SK-N-MC (cell line): ENCODE data around the gene E2F4.

Source experiments
- DNase-seq: peaks from one replicate; pipeline ENCODE4 v3.0.0-alpha.2; 2011; ENCODE audit warnings: low read depth, low spot score
- H3K27ac ChIP-seq: fragments of 200-600 bp; sonication (generic); 2 replicates; pipeline ENCODE4 v1.5.1; 2016; ENCODE audit warnings: mixed run types
- H3K36me3 ChIP-seq: fragments of 200-600 bp; sonication (generic); 2 replicates; pipeline ENCODE4 v1.6.1; 2017; ENCODE audit warnings: antibody characterized with exemption, low read length, mixed read lengths; ENCODE audit not compliant: insufficient read depth
- H3K4me3 ChIP-seq: fragments of 200-600 bp; sonication (generic); 2 replicates; pipeline ENCODE4 v1.5.1; 2016
- H3K9ac ChIP-seq: fragments of 200-600 bp; sonication (generic); 2 replicates; pipeline ENCODE4 v1.8.0; 2017; ENCODE audit warnings: mixed run types, mixed read lengths; ENCODE audit not compliant: insufficient read length
- H3K9me3 ChIP-seq: fragments of 200-600 bp; sonication (generic); 2 replicates; pipeline ENCODE4 v1.6.1; 2017; ENCODE audit warnings: low read depth, mild to moderate bottlenecking, antibody characterized with exemption, low read length, moderate library complexity, mixed read lengths
- EZH2 ChIP-seq: fragments of 200-600 bp; sonication (generic); IDR thresholded peaks from one replicate; pipeline ENCODE4 v1.6.1; 2017; ENCODE audit warnings: antibody characterized with exemption
- FOXP2 ChIP-seq: optimal IDR thresholded peaks from 2 replicates; pipeline ENCODE3; 2011; ENCODE audit warnings: mild to moderate bottlenecking, moderate library complexity; ENCODE audit not compliant: insufficient read depth; ENCODE audit errors: extremely low read length, control extremely low read depth
- POLR2AphosphoS5 ChIP-seq: IDR thresholded peaks from 2 replicates; pipeline ENCODE4 v1.6.1; 2012; ENCODE audit warnings: mild to moderate bottlenecking, low read depth, low read length, borderline replicate concordance

The E2F4 gene

GRCh38 chr16:67199808-67200198 is 7.8 kb downstream of the E2F4 start:
- no peak for DNase-seq
- Histone ChIP-seq H3K36me3 (peaks cover 12% of the 10 kb centered on the region; the same call in 1 of the 2 replicates), H3K4me3 (no peak overlapping the region), H3K9me3 (no peaks in the 10 kb centered on the region), H3K9ac (no peak overlapping the region), H3K27ac (no peak overlapping the region)
- TF ChIP-seq EZH2: no peak
- TF ChIP-seq POLR2AphosphoS5: no peak
- no peak for TF ChIP-seq FOXP2

- peaks cover 6% of the 10 kb centered on the region; the same call in 1 of the 2 replicates for H3K36me3 ChIP-seq
- H3K9ac ChIP-seq: no peak overlapping the region
- H3K27ac ChIP-seq: no peak overlapping the region
- no peak for DNase-seq
- no peaks in the 10 kb centered on the region for H3K9me3 ChIP-seq
- H3K4me3 ChIP-seq: no peak overlapping the region
- TF ChIP-seq EZH2 (no peak), POLR2AphosphoS5 (no peak)
These were observed 8.5 kb downstream of the E2F4 start for GRCh38 chr16:67200491-67200890.

- Histone ChIP-seq H3K36me3 (no peaks in the 10 kb centered on the region; the same call in 1 of the 2 replicates), H3K27ac (no peak overlapping the region), H3K9me3 (no peaks in the 10 kb centered on the region), H3K4me3 (no peak overlapping the region), H3K9ac (no peak overlapping the region)
- TF ChIP-seq EZH2 (no peak), POLR2AphosphoS5 (no peak), FOXP2 (no peak)
- no peak for DNase-seq
These were observed 9.7 kb downstream of the E2F4 start for GRCh38 chr16:67201411-67202345.

- Histone ChIP-seq H3K9me3 (no peaks in the 10 kb centered on the region), H3K9ac (no peak overlapping the region), H3K36me3 (no peaks in the 10 kb centered on the region; the same call in 1 of the 2 replicates), H3K4me3 (no peak overlapping the region), H3K27ac (no peak overlapping the region)
- no peak for TF ChIP-seq POLR2AphosphoS5
- no peak for TF ChIP-seq FOXP2
- TF ChIP-seq EZH2: no peak
- DNase-seq: no peak
These were observed 10.5 kb downstream of the E2F4 start for GRCh38 chr16:67202426-67202825.

- no peak for DNase-seq
- Histone ChIP-seq H3K4me3 (no peak overlapping the region), H3K36me3 (no peaks in the 10 kb centered on the region; the same call in 1 of the 2 replicates), H3K9ac (no peak overlapping the region), H3K27ac (no peak overlapping the region), H3K9me3 (no peaks in the 10 kb centered on the region)
- TF ChIP-seq EZH2 (no peak), FOXP2 (no peak), POLR2AphosphoS5 (no peak)
These were observed 11.1 kb downstream of the E2F4 start for GRCh38 chr16:67202956-67203493.

- Histone ChIP-seq H3K27ac (no peak overlapping the region), H3K36me3 (no peaks in the 10 kb centered on the region), H3K9me3 (no peaks in the 10 kb centered on the region), H3K9ac (no peak overlapping the region), H3K4me3 (no peak overlapping the region)
- no peak for TF ChIP-seq POLR2AphosphoS5
- TF ChIP-seq EZH2: no peak
- no peak for TF ChIP-seq FOXP2
- no peak for DNase-seq
These were observed 12.1 kb downstream of the E2F4 start for GRCh38 chr16:67204076-67204475.

GRCh38 chr16:67206129-67206837 is 14.3 kb downstream of the E2F4 start:
- no peak overlapping the region for H3K27ac ChIP-seq

GRCh38 chr16:67206838-67207248 is 14.9 kb downstream of the E2F4 start:
- H3K27ac ChIP-seq: no peak overlapping the region
- no peaks in the 10 kb centered on the region for H3K36me3 ChIP-seq
- no peak overlapping the region for H3K4me3 ChIP-seq
- H3K9me3 ChIP-seq: no peaks in the 10 kb centered on the region
- no peak for DNase-seq
- TF ChIP-seq EZH2 (no peak), POLR2AphosphoS5 (no peak), FOXP2 (no peak)
- no peak overlapping the region for H3K9ac ChIP-seq

More at GRCh38 chr16:67206129-67206837, 14.3 kb downstream of the E2F4 start:
- Histone ChIP-seq H3K36me3 (no peaks in the 10 kb centered on the region), H3K4me3 (no peak overlapping the region), H3K9me3 (no peaks in the 10 kb centered on the region), H3K9ac (no peak overlapping the region)
- TF ChIP-seq EZH2 (no peak), FOXP2 (no peak), POLR2AphosphoS5 (no peak)
- no peak for DNase-seq
